GM12878 (cell line): Measurements from ENCODE around the gene SLC25A47. TPM values are rescaled to one million over a fixed set of nuclear protein-coding genes. Genes with fewer than 3 reads are reported as not detected.

ENCODE experiments used
- ATAC-seq: fragments of 200-7000 bp; cut with Tn5 transposase; 3 replicates; pipeline ENCODE4 v1.9.1; 2020; ENCODE audit warnings: mild to moderate bottlenecking, moderate library complexity
- BruUV-seq: library from RNA; stranded (reverse); fragments of 400-500 nt; replicated peaks from 2 replicates; lab custom pipeline; 2021; lab: Mats Ljungman, UMichigan
- CTCF ChIA-PET: fragments of 300-600 bp; sonication (Branson Sonifier 250); formaldehyde crosslinking; extraction: SDS; loops from one replicate; lab custom pipeline; 2021; ENCODE audit warnings: inconsistent platforms; lab: Yijun Ruan, JAX
- POLR2A ChIA-PET: fragments of 350-600 bp; formaldehyde crosslinking; extraction: SDS; loops from one replicate; lab custom pipeline; 2021; ENCODE audit warnings: inconsistent platforms; lab: Charles Lee
- RAD21 ChIA-PET: fragments of 300-600 bp; sonication (Branson Sonifier 250); formaldehyde crosslinking; loops from one replicate; lab custom pipeline; 2023; ENCODE audit warnings: antibody characterized with exemption; ENCODE audit not compliant: unreplicated experiment; lab: Charles Lee
- SMC1A ChIA-PET: fragments of 300-600 bp; sonication (Branson Sonifier 250); formaldehyde crosslinking; loops from one replicate; lab custom pipeline; 2023; ENCODE audit not compliant: unreplicated experiment, uncharacterized antibody; lab: Charles Lee
- DNase-seq: peaks from one replicate; pipeline ENCODE4 v3.0.0-alpha.2; 2011; ENCODE audit warnings: low read depth, low spot score
- FAIRE-seq: peaks from 3 replicates; lab custom pipeline; 2011; peaks lifted over from hg19 to GRCh38; lab: Jason Lieb, UNC
- H2AFZ ChIP-seq: 2 replicates; pipeline ENCODE4 v1.6.0; 2011; ENCODE audit warnings: low read depth, low read length, control low read depth; ENCODE audit not compliant: control insufficient read depth
- H3K27ac ChIP-seq: 2 replicates; pipeline ENCODE4 v1.5.1; 2011; ENCODE audit warnings: control low read depth; ENCODE audit not compliant: control insufficient read depth, insufficient read depth
- H3K27me3 ChIP-seq, 2 experiments: replicated peaks in 1 of 2; 2 replicates each; pipeline versions ENCODE4 v1.6.0 to v1.6.1; 2011; ENCODE audit warnings: low read length in 1 of 2; ENCODE audit not compliant: control insufficient read depth in 2 of 2, insufficient read depth in 2 of 2
- H3K36me3 ChIP-seq, 2 experiments: 2 replicates each; pipeline ENCODE4 v1.5.1; 2011; ENCODE audit warnings: low read length in 1 of 2; ENCODE audit not compliant: control insufficient read depth in 2 of 2, insufficient read depth in 2 of 2
- H3K4me1 ChIP-seq: 2 replicates; pipeline ENCODE4 v1.6.1; 2011; ENCODE audit warnings: mild to moderate bottlenecking, low read length, moderate library complexity, mixed read lengths; ENCODE audit not compliant: control insufficient read depth, insufficient read depth
- H3K4me2 ChIP-seq: 2 replicates; pipeline ENCODE4 v1.6.0; 2011; ENCODE audit warnings: control low read depth; ENCODE audit not compliant: control insufficient read depth, insufficient read depth
- H3K4me3 ChIP-seq: fragments of 200-600 bp; sonication (generic); 2 replicates; pipeline ENCODE4 v1.5.1; 2016
- H3K79me2 ChIP-seq: 2 replicates; pipeline ENCODE4 v1.6.0; 2011; ENCODE audit warnings: low read length; ENCODE audit not compliant: control insufficient read depth, insufficient read depth
- H3K9ac ChIP-seq: 2 replicates; pipeline ENCODE4 v1.8.0; 2011; ENCODE audit warnings: low read length, control low read depth, mixed read lengths; ENCODE audit not compliant: control insufficient read depth, insufficient read depth
- H3K9me3 ChIP-seq: replicated peaks from 3 replicates; pipeline ENCODE4 v1.5.1; 2011; ENCODE audit warnings: mild to moderate bottlenecking, low read length; ENCODE audit not compliant: control insufficient read depth, insufficient read depth
- H4K20me1 ChIP-seq: 2 replicates; pipeline ENCODE4 v1.6.0; 2011; ENCODE audit not compliant: control insufficient read depth, insufficient read depth
- BRCA1 ChIP-seq: IDR thresholded peaks from 2 replicates; pipeline ENCODE4 v1.6.1; 2011; ENCODE audit warnings: low read depth, low read length, improper control_type of control experiment
- CBX3 ChIP-seq: fragments of 200-600 bp; sonication (generic); IDR thresholded peaks from 2 replicates; pipeline ENCODE4 v1.6.1; 2016; ENCODE audit warnings: low read depth, borderline replicate concordance
- CREM ChIP-seq: IDR thresholded peaks from 2 replicates; pipeline ENCODE4 v1.6.1; 2014; ENCODE audit warnings: antibody characterized with exemption, low read depth
- EED ChIP-seq: sonication (generic); IDR thresholded peaks from 2 replicates; pipeline ENCODE4 v1.6.1; 2016; ENCODE audit warnings: antibody characterized with exemption, low read depth
- FOS ChIP-seq: IDR thresholded peaks from 3 replicates; pipeline ENCODE4 v1.6.1; 2011; ENCODE audit warnings: borderline replicate concordance; ENCODE audit not compliant: insufficient read length; ENCODE audit errors: extremely low read depth
- NRF1 ChIP-seq: conservative IDR thresholded peaks from 2 replicates; pipeline ENCODE4 v1.6.1; 2011; ENCODE audit warnings: mild to moderate bottlenecking, low read depth, low read length, improper control_type of control experiment
- PAX8 ChIP-seq: fragments of 450-650 bp; IDR thresholded peaks from 2 replicates; pipeline ENCODE4 v1.6.1; 2017; ENCODE audit warnings: mild to moderate bottlenecking, moderate library complexity
- PKNOX1 ChIP-seq: fragments of 450-650 bp; IDR thresholded peaks from 2 replicates; pipeline ENCODE4 v1.6.1; 2016; ENCODE audit warnings: mild to moderate bottlenecking
- RUNX3 ChIP-seq: IDR thresholded peaks from 2 replicates; pipeline ENCODE4 v1.6.1; 2012; ENCODE audit warnings: low read length, inconsistent platforms
- SKIL ChIP-seq: fragments of 450-650 bp; IDR thresholded peaks from 2 replicates; pipeline ENCODE4 v1.6.1; 2017; ENCODE audit warnings: mild to moderate bottlenecking, low read depth, inconsistent platforms; ENCODE audit not compliant: poor library complexity, severe bottlenecking
- SMARCA5 ChIP-seq: fragments of 450-650 bp; IDR thresholded peaks from 2 replicates; pipeline ENCODE4 v1.6.1; 2017; ENCODE audit warnings: mild to moderate bottlenecking
- USF2 ChIP-seq: IDR thresholded peaks from 2 replicates; pipeline ENCODE4 v1.6.1; 2011; ENCODE audit warnings: low read depth, low read length, improper control_type of control experiment, borderline replicate concordance
- YBX1 ChIP-seq: fragments of 450-650 bp; IDR thresholded peaks from 2 replicates; pipeline ENCODE4 v1.6.1; 2016; ENCODE audit warnings: antibody characterized with exemption
- ZBTB33 ChIP-seq: fragments of 450-650 bp; IDR thresholded peaks from 2 replicates; pipeline ENCODE4 v1.6.1; 2017; ENCODE audit warnings: mild to moderate bottlenecking
- ZNF207 ChIP-seq: fragments of 450-650 bp; IDR thresholded peaks from 2 replicates; pipeline ENCODE4 v1.6.1; 2014; ENCODE audit warnings: antibody characterized with exemption, mild to moderate bottlenecking, borderline replicate concordance
- ZNF24 ChIP-seq: fragments of 450-650 bp; IDR thresholded peaks from 2 replicates; pipeline ENCODE4 v1.6.1; 2017; ENCODE audit warnings: antibody characterized with exemption, mild to moderate bottlenecking
- WGBS: methylation state at CpG from one replicate; pipeline ENCODE4 v1.1.6; 2016; ENCODE audit warnings: low lambda C conversion rate; ENCODE audit not compliant: insufficient replicate concordance, insufficient coverage; ENCODE audit errors: missing lambda C conversion rate; 5-methylcytosine and 5-hydroxymethylcytosine counted together
- in situ Hi-C: fragments of 300-500 bp; cut with MboI; formaldehyde crosslinking; loops from 9 replicates; pipeline ENCODE4 v1.14.3; 2018; ENCODE audit warnings: mixed read lengths
- intact Hi-C: fragments of 100-400 bp; cut with micrococcal nuclease; formaldehyde crosslinking; loops from one replicate; pipeline ENCODE4 v1.14.2; 2022; ENCODE audit not compliant: unreplicated experiment
- polyA plus RNA-seq, 11 experiments: library from polyadenylated mRNA; depleted of rRNA in 4 of 11; unstranded in 6 of 11; stranded (reverse) in 5 of 11; fragments of >200 nt; fragmentation: Nextera tagmentation in 4 of 11; fragmentation: Illumina TruSeq in 1 of 11; extraction: Ambion mirVana in 4 of 11; extraction: Trizol in 1 of 11; gene quantifications; 1 replicate in 1 of 11; 2 replicates in 10 of 11; pipeline versions ENCODE4 v1.2.1 to v1.2.3, GENCODE V29; 2011 to 2016; ENCODE audit warnings: inconsistent platforms in 2 of 11, missing spikeins in 2 of 11, low read depth in 1 of 11
- total RNA-seq, 4 experiments: library from RNA; depleted of rRNA in 3 of 4; stranded (reverse); fragments of >200 nt in 3 of 4; fragmentation: Illumina TruSeq in 1 of 4; extraction: Trizol in 1 of 4; gene quantifications; 2 replicates each; pipeline versions ENCODE4 v1.2.1 to v1.2.3, GENCODE V29; 2013 to 2021

Gene SLC25A47
- total and polyA plus RNA-seq, 10 of the 15 experiments (the other 5 are each of a cell fraction or from before 2014, with no cell fraction given): 0.14 TPM; not detected in 9

- no peaks in the 10 kb centered on the region for H3K27me3 ChIP-seq
- H3K9ac ChIP-seq: no peak overlapping the region
- no TSS peak for BruUV-seq
- H2AFZ ChIP-seq: no peak overlapping the region
- no peaks in the 10 kb centered on the region for H3K9me3 ChIP-seq
- H3K4me3 ChIP-seq: no peak overlapping the region
- 95% methylated on average over 12 of the region's 12 CpGs for WGBS
- H3K4me2 ChIP-seq: no peak overlapping the region
- peaks cover 9% of the 10 kb centered on the region for H3K4me1 ChIP-seq
- H3K79me2 ChIP-seq: no peaks in the 10 kb centered on the region
- DNase-seq (no peak), ATAC-seq (no peak), FAIRE-seq (no peak)
- in situ Hi-C loops (no loop called here), intact Hi-C loops (no loop called here)
- ChIA-PET SMC1A (no interaction called here), CTCF (interaction anchor here (0.6 kb wide), 1 partner anchor 103 kb away, joined by 3 read pairs; no protein-coding TSS in a partner anchor), RAD21 (no interaction called here), POLR2A (no interaction called here)
- peaks cover 37 to 38% of the 10 kb centered on the region in 2 experiments for H3K36me3 ChIP-seq
- no peak overlapping the region for H3K27ac ChIP-seq
- H4K20me1 ChIP-seq: no peaks in the 10 kb centered on the region
- TF ChIP-seq CBX3 (no peak), ZBTB33 (no peak), USF2 (no peak), SKIL (no peak), EED (no peak), PAX8 (no peak), NRF1 (no peak), YBX1 (no peak), BRCA1 (no peak), CREM (no peak), SMARCA5 (no peak), PKNOX1 (no peak), ZNF207 (no peak), FOS (no peak), ZNF24 (no peak), RUNX3 (no peak)
These were observed 23.4 kb downstream of the SLC25A47 start for GRCh38 chr14:100346306-100347091.
